Astrocyte (in vitro differentiated cells and primary cell): ENCODE data around the gene VWA2. TPM values are rescaled to one million over a fixed set of nuclear protein-coding genes. Genes with fewer than 3 reads are reported as not detected.

Experiments used
- DNase-seq: peaks from one replicate; pipeline ENCODE4 v3.0.0-alpha.2; 2010; ENCODE audit warnings: low read depth
- FAIRE-seq: peaks from 2 replicates; lab custom pipeline; 2011; peaks lifted over from hg19 to GRCh38; lab: Jason Lieb, UNC
- H2AFZ ChIP-seq: 2 replicates; pipeline ENCODE4 v1.6.0; 2012; ENCODE audit warnings: low read depth, low read length, inconsistent platforms
- H3K27ac ChIP-seq: 2 replicates; pipeline ENCODE4 v1.5.1; 2011; ENCODE audit warnings: low read depth, low read length, inconsistent platforms
- H3K27me3 ChIP-seq: 2 replicates; pipeline ENCODE4 v1.6.0; 2011; ENCODE audit warnings: low read length, inconsistent platforms; ENCODE audit not compliant: insufficient read depth
- H3K36me3 ChIP-seq: 2 replicates; pipeline ENCODE4 v1.5.1; 2011; ENCODE audit warnings: low read length, inconsistent platforms; ENCODE audit not compliant: insufficient read depth
- H3K4me1 ChIP-seq: 2 replicates; pipeline ENCODE4 v1.5.1; 2011; ENCODE audit warnings: low read length, inconsistent platforms; ENCODE audit not compliant: insufficient read depth
- H3K4me2 ChIP-seq: 2 replicates; pipeline ENCODE4 v1.6.0; 2012; ENCODE audit warnings: low read length, inconsistent platforms
- H3K4me3 ChIP-seq: 2 replicates; pipeline ENCODE4 v1.5.1; 2011; ENCODE audit warnings: low read depth, mild to moderate bottlenecking, low read length, inconsistent platforms; ENCODE audit not compliant: insufficient read depth
- H3K79me2 ChIP-seq: 2 replicates; pipeline ENCODE4 v1.6.0; 2012; ENCODE audit warnings: mild to moderate bottlenecking, low read length, inconsistent platforms; ENCODE audit not compliant: insufficient read depth
- H3K9ac ChIP-seq: 2 replicates; pipeline ENCODE4 v1.6.0; 2012; ENCODE audit warnings: mild to moderate bottlenecking, low read length, inconsistent platforms
- H3K9me3 ChIP-seq: 2 replicates; pipeline ENCODE4 v1.5.1; 2012; ENCODE audit warnings: low read depth, mild to moderate bottlenecking, low read length, inconsistent platforms; ENCODE audit not compliant: insufficient read depth
- H4K20me1 ChIP-seq: 2 replicates; pipeline ENCODE4 v1.6.0; 2012; ENCODE audit warnings: low read length, inconsistent platforms; ENCODE audit not compliant: insufficient read depth
- H3K27ac Mint-ChIP-seq: one replicate; pipeline ENCODE4 v1.8.0; 2021; ENCODE audit warnings: mild to moderate bottlenecking, mixed read lengths; ENCODE audit not compliant: unreplicated experiment
- H3K27me3 Mint-ChIP-seq: one replicate; pipeline ENCODE4 v1.8.0; 2021; ENCODE audit warnings: low read depth, mixed read lengths; ENCODE audit not compliant: unreplicated experiment
- H3K36me3 Mint-ChIP-seq: one replicate; pipeline ENCODE4 v1.8.0; 2021; ENCODE audit warnings: low read depth, mixed read lengths; ENCODE audit not compliant: unreplicated experiment
- H3K4me1 Mint-ChIP-seq: one replicate; pipeline ENCODE4 v1.8.0; 2021; ENCODE audit warnings: low read depth, mixed read lengths; ENCODE audit not compliant: unreplicated experiment
- H3K4me3 Mint-ChIP-seq: one replicate; pipeline ENCODE4 v1.8.0; 2021; ENCODE audit warnings: mild to moderate bottlenecking, moderate library complexity, mixed read lengths; ENCODE audit not compliant: unreplicated experiment
- H3K9me3 Mint-ChIP-seq: one replicate; pipeline ENCODE4 v1.8.0; 2021; ENCODE audit warnings: mild to moderate bottlenecking, mixed read lengths; ENCODE audit not compliant: unreplicated experiment
- EZH2 ChIP-seq: IDR thresholded peaks from 2 replicates; pipeline ENCODE4 v1.6.1; 2012; ENCODE audit warnings: mild to moderate bottlenecking, low read length, inconsistent platforms; ENCODE audit not compliant: insufficient read depth
- total RNA-seq: library from RNA; stranded (reverse); gene quantifications from 2 replicates; pipeline ENCODE4 v1.2.1, GENCODE V29; 2021
- TF ChIP-seq, protein P1 (sequence below): IDR thresholded peaks from 2 replicates; pipeline ENCODE4 v1.5.1; 2011; ENCODE audit warnings: low read depth, mild to moderate bottlenecking, inconsistent platforms, low read length, moderate library complexity; ENCODE audit not compliant: insufficient read depth

VWA2 gene
- total RNA-seq, 1 donor from 2014 or later, result 0.25 TPM

DNA sequence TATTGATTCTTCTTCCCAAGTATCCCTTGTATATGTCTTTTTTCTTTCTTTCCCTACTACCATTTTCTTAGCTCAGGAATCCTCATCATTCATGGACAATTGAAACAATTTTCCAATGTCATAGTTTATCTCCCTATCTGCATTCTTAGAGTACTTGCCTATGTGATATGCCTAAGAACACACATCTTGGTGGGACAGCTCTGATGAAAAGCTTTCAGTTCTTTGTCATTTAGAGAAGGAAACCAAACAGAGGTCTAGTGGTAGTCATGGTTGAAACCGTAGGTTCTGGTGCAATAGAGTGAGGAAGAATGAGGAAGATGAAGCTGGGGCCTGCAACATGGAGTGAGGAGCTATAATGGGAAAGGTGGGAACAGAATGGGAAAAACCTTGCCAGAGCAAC is 31.7 kb upstream of the VWA2 start:
- H2AFZ ChIP-seq, result no peak overlapping the region
- FAIRE-seq (no peak), DNase-seq (no peak)
- no peaks in the 10 kb centered on the region for H3K9me3 ChIP-seq
- H3K4me3 ChIP-seq, result no peak overlapping the region
- H3K4me1 ChIP-seq, result no peaks in the 10 kb centered on the region
- no peaks in the 10 kb centered on the region for H4K20me1 ChIP-seq
- H3K9ac ChIP-seq, result no peak overlapping the region
- peaks cover 13% of the 10 kb centered on the region for H3K27me3 ChIP-seq
- no peaks in the 10 kb centered on the region for H3K79me2 ChIP-seq
- H3K27ac ChIP-seq, result no peak overlapping the region
- no peak overlapping the region for H3K4me2 ChIP-seq
- Mint-ChIP-seq H3K36me3 (no peaks in the 10 kb centered on the region), H3K4me1 (no peaks in the 10 kb centered on the region), H3K4me3 (no peak overlapping the region), H3K27me3 (no peaks in the 10 kb centered on the region), H3K9me3 (no peaks in the 10 kb centered on the region), H3K27ac (no peak overlapping the region)
- H3K36me3 ChIP-seq, result no peaks in the 10 kb centered on the region
- TF ChIP-seq, protein P1, sequence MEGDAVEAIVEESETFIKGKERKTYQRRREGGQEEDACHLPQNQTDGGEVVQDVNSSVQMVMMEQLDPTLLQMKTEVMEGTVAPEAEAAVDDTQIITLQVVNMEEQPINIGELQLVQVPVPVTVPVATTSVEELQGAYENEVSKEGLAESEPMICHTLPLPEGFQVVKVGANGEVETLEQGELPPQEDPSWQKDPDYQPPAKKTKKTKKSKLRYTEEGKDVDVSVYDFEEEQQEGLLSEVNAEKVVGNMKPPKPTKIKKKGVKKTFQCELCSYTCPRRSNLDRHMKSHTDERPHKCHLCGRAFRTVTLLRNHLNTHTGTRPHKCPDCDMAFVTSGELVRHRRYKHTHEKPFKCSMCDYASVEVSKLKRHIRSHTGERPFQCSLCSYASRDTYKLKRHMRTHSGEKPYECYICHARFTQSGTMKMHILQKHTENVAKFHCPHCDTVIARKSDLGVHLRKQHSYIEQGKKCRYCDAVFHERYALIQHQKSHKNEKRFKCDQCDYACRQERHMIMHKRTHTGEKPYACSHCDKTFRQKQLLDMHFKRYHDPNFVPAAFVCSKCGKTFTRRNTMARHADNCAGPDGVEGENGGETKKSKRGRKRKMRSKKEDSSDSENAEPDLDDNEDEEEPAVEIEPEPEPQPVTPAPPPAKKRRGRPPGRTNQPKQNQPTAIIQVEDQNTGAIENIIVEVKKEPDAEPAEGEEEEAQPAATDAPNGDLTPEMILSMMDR, result no peak
- TF ChIP-seq EZH2, result no peak

DNA sequence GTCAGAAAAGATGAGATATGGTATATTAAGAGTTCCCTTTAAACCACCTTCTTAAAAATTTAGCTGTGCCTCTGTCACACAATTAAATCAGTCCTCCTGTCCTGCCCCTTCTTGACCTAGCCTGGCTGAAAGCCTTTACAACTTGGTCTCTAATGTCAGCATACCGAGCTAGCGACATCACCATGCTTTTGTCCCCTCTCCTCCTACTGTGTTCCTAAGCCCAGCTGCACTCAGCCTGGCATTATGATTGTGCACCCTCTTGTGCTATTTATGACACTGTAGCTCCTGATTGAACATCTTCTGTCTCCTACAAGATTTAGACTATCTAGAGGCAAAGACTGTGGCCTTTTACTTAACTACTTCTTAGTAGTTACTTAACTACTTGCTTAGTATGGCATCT is 30.7 kb upstream of the VWA2 start:
- TF ChIP-seq EZH2, result no peak
- TF ChIP-seq, protein P1, result no peak
- no peak for FAIRE-seq
- H3K4me3 Mint-ChIP-seq, result no peak overlapping the region
- Histone ChIP-seq H3K27me3 (peaks cover 16% of the 10 kb centered on the region), H3K9me3 (no peaks in the 10 kb centered on the region), H3K79me2 (no peaks in the 10 kb centered on the region), H3K9ac (no peak overlapping the region), H3K27ac (no peak overlapping the region), H3K4me3 (no peak overlapping the region), H3K36me3 (no peaks in the 10 kb centered on the region), H2AFZ (no peak overlapping the region), H4K20me1 (no peaks in the 10 kb centered on the region), H3K4me2 (no peak overlapping the region), H3K4me1 (no peaks in the 10 kb centered on the region)
- H3K4me1 Mint-ChIP-seq, result no peaks in the 10 kb centered on the region
- no peaks in the 10 kb centered on the region for H3K36me3 Mint-ChIP-seq
- no peak overlapping the region for H3K27ac Mint-ChIP-seq
- no peaks in the 10 kb centered on the region for H3K9me3 Mint-ChIP-seq
- DNase-seq, result no peak
- peaks cover 1% of the 10 kb centered on the region for H3K27me3 Mint-ChIP-seq

DNA sequence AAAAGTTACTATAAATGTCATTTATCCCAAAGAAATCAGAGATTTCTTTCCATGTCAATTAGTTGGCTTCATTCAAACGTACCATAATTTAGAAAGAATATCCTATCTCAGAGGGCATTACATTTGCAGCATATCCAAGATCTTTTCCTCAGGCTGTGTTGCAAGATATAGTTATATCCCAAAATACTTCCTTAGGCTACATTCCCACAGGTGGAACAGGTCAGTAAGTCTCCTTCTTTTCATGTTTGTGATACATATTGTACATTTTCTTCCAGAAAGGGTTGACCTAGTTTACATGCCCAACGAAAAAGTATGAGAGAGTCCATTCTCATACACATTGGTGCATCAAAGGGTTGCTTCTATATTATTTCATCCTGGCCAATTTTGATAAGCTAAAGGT is 26.9 kb upstream of the VWA2 start:
- DNase-seq (no peak), FAIRE-seq (no peak)
- Mint-ChIP-seq H3K36me3 (no peaks in the 10 kb centered on the region), H3K4me3 (no peak overlapping the region), H3K27me3 (peaks cover 5% of the 10 kb centered on the region), H3K27ac (no peak overlapping the region), H3K9me3 (no peaks in the 10 kb centered on the region), H3K4me1 (no peaks in the 10 kb centered on the region)
- Histone ChIP-seq H3K4me3 (no peak overlapping the region), H3K4me2 (no peak overlapping the region), H4K20me1 (no peaks in the 10 kb centered on the region), H3K9ac (no peak overlapping the region), H3K79me2 (no peaks in the 10 kb centered on the region), H2AFZ (no peak overlapping the region), H3K4me1 (no peaks in the 10 kb centered on the region), H3K9me3 (no peaks in the 10 kb centered on the region), H3K36me3 (no peaks in the 10 kb centered on the region), H3K27ac (no peak overlapping the region), H3K27me3 (peaks cover 7% of the 10 kb centered on the region)
- TF ChIP-seq EZH2, result no peak
- TF ChIP-seq, protein P1, result no peak
